ENCODE measurements around the gene ARHGDIG. TPM values are rescaled to one million over a fixed set of nuclear protein-coding genes. Genes with fewer than 3 reads are reported as not detected.
A peak's percentile ranks its signal among the peaks of the same experiment; 100 is the strongest.

Gene ARHGDIG
- total and polyA plus RNA-seq, 9 of the 15 experiments (the other 6 are each of a cell fraction or from before 2014, with no cell fraction given), result 0.36 to 2.5 (median 0.64) TPM; not detected in 2

DNA sequence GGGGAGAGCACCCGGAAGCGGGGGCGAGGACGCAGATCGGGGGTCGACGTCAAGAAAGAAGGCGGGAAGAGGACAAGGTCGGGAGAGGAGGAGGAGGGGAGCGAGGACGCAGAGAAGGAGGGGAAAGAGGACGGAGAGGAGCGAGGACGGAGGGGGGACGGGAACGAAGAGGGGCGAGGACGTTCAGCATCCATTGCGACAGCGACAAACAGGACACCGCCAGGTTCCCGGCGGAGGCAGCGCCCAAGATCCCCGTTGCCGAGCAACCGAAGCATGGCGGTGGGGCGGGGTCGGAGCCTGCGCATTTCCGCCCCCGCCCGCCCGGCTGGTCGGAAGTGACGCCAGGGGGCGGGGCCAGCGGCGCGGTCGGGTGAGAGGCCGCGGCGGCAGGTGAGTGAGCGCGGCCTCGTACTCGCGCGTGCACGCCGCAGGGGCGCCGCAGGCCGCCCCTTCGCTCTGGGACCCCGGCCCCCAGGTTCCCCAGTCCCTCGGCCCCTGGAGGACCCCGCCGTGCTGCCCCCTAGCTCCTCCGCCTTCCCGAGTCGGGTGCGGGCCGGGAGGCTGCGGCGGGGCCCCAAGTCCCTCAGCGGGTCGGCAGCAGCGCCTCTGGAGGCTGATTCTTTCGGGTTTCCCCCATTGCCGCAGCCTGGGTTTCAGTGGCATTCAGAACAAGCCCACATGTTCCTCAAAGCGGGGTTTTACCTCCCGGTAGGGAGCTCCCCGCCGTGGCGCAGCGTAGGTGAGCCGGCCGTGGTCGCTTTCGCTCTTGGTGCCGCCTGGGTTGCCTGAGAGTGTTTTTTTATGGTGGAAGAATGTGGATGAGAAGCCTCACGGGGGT lies 45.7 kb upstream of the ARHGDIG start, which contains the start of gene FAM234A (continued):
- TF ChIP-seq BRD4 (IDR thresholded peaks at IDR 0.05), result no peak
- peak; percentile 17; the same call in 1 of the 2 replicates for TF ChIP-seq OTX1 (CRISPR knock-in tag; IDR thresholded peaks at IDR 0.05)
- TF ChIP-seq CHD2 (IDR thresholded peaks at IDR 0.05; ENCODE audit: low read depth, low read length), result no peak
- peak; percentile 87 for TF ChIP-seq CXXC5 (CRISPR knock-in tag; IDR thresholded peaks at IDR 0.05)
- no peak for TF ChIP-seq NFXL1 (CRISPR knock-in tag; IDR thresholded peaks at IDR 0.05)
- TF ChIP-seq, protein P1, sequence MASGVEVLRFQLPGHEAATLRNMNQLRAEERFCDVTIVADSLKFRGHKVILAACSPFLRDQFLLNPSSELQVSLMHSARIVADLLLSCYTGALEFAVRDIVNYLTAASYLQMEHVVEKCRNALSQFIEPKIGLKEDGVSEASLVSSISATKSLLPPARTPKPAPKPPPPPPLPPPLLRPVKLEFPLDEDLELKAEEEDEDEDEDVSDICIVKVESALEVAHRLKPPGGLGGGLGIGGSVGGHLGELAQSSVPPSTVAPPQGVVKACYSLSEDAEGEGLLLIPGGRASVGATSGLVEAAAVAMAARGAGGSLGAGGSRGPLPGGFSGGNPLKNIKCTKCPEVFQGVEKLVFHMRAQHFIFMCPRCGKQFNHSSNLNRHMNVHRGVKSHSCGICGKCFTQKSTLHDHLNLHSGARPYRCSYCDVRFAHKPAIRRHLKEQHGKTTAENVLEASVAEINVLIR (CRISPR knock-in tag; IDR thresholded peaks at IDR 0.05), result peak; percentile 88
- peak; percentile 53 for TF ChIP-seq ZEB2 (IDR thresholded peaks at IDR 0.05)
- TF ChIP-seq, protein P2, sequence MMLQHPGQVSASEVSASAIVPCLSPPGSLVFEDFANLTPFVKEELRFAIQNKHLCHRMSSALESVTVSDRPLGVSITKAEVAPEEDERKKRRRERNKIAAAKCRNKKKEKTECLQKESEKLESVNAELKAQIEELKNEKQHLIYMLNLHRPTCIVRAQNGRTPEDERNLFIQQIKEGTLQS (IDR thresholded peaks at IDR 0.05), result no peak
- TF ChIP-seq, protein P2 (CRISPR knock-in tag; conservative IDR thresholded peaks at IDR 0.05), result no peak
- TF ChIP-seq NR3C1 (CRISPR knock-in tag; IDR thresholded peaks at IDR 0.05), result no peak; the same call in 1 of the 2 replicates
- no peak for TF ChIP-seq SNIP1 (IDR thresholded peaks at IDR 0.05; ENCODE audit: low read depth)
- TF ChIP-seq, protein P3, sequence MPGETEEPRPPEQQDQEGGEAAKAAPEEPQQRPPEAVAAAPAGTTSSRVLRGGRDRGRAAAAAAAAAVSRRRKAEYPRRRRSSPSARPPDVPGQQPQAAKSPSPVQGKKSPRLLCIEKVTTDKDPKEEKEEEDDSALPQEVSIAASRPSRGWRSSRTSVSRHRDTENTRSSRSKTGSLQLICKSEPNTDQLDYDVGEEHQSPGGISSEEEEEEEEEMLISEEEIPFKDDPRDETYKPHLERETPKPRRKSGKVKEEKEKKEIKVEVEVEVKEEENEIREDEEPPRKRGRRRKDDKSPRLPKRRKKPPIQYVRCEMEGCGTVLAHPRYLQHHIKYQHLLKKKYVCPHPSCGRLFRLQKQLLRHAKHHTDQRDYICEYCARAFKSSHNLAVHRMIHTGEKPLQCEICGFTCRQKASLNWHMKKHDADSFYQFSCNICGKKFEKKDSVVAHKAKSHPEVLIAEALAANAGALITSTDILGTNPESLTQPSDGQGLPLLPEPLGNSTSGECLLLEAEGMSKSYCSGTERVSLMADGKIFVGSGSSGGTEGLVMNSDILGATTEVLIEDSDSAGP (CRISPR knock-in tag; IDR thresholded peaks at IDR 0.05), result peak; percentile 14; the same call in 1 of the 2 replicates
- no peak for TF ChIP-seq TCF7 (IDR thresholded peaks at IDR 0.05; ENCODE audit: borderline replicate concordance)
- TF ChIP-seq CBX8 (IDR thresholded peaks at IDR 0.05; ENCODE audit: borderline replicate concordance, extremely low read depth, low read depth, low read length, poor library complexity, severe bottlenecking), result no peak
- TF ChIP-seq U2AF1 (optimal IDR thresholded peaks at IDR 0.05; ENCODE audit: low read depth, low read length), result no peak
- TF ChIP-seq MXI1 (IDR thresholded peaks at IDR 0.05; ENCODE audit: low read depth, low read length), result peak; percentile 71; the same call in 1 of the 2 replicates
- no peak for TF ChIP-seq ZNF274 (IDR thresholded peaks at IDR 0.05; ENCODE audit: borderline replicate concordance, low read depth, low read length)
- TF ChIP-seq SOX6 (IDR thresholded peaks at IDR 0.05), result peak; percentile 19; the same call in 1 of the 2 replicates
- TF ChIP-seq, protein P4, sequence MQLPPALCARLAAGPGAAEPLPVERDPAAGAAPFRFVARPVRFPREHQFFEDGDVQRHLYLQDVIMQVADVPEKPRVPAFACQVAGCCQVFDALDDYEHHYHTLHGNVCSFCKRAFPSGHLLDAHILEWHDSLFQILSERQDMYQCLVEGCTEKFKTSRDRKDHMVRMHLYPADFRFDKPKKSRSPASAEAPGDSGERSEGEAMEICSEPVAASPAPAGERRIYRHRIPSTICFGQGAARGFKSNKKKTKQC (CRISPR knock-in tag; IDR thresholded peaks at IDR 0.05), result no peak
- TF ChIP-seq ZNF75A (CRISPR knock-in tag; IDR thresholded peaks at IDR 0.05), result no peak
- TF ChIP-seq ELF4 (CRISPR knock-in tag; IDR thresholded peaks at IDR 0.05), result peak; percentile 85
- TF ChIP-seq NFIX (CRISPR knock-in tag; IDR thresholded peaks at IDR 0.05; ENCODE audit: low read depth), result no peak
- peak; percentile 18; the same call in 1 of the 2 replicates for TF ChIP-seq BCOR (IDR thresholded peaks at IDR 0.05)
- TF ChIP-seq, protein P5, sequence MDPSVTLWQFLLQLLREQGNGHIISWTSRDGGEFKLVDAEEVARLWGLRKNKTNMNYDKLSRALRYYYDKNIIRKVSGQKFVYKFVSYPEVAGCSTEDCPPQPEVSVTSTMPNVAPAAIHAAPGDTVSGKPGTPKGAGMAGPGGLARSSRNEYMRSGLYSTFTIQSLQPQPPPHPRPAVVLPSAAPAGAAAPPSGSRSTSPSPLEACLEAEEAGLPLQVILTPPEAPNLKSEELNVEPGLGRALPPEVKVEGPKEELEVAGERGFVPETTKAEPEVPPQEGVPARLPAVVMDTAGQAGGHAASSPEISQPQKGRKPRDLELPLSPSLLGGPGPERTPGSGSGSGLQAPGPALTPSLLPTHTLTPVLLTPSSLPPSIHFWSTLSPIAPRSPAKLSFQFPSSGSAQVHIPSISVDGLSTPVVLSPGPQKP (CRISPR knock-in tag; IDR thresholded peaks at IDR 0.05), result no peak
